DMS79 (cell line): Measurements from ENCODE around the gene ACOT11.

ENCODE experiments used
- DNase-seq: peaks from one replicate; lab custom pipeline; 2025; lab: John Stamatoyannopoulos, UW

Gene ACOT11

DNA sequence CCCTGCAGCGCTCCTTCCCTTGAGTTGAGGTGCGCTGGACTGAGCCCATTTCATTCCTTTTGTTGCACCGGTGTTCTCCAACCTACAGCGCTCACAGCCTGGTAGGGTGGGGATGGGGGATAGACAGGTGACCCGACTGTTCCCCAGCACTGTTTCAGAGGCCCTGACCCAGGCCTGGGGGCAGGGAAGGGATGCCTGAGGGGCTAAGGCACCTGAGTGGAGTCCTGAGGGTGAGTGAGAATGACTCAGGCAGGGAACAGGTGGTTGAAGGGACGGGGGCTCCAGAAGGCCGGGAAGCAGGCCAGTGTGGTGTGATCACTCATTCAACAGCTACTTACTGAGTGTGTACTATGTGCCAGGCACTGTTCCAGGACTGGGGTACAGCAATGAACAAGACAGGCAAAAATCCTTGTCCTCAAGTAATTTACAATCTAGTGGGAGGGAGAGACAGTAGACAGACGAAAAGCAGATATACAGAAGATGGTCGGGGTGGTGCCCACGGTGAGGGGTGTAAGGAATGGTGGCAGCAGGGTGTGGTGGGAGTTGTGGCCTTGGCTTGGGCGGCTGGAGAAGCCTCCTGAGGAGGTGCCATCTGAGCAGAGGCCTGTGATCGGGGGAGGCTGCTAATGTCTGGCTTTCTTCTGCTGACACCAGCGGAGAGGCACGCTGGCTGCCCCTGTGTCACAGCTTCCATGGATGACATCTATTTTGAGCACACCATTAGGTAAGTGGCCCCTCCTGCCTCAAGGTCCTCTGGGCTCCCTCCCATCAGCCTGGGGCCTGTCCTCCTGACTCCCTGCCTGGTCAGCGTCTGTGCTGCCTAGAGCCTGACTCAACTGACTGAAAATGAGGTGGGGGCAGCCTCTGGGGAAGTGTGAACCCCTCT lies 37.4 kb downstream of the ACOT11 start:
- DNase-seq, result no peak

DNA sequence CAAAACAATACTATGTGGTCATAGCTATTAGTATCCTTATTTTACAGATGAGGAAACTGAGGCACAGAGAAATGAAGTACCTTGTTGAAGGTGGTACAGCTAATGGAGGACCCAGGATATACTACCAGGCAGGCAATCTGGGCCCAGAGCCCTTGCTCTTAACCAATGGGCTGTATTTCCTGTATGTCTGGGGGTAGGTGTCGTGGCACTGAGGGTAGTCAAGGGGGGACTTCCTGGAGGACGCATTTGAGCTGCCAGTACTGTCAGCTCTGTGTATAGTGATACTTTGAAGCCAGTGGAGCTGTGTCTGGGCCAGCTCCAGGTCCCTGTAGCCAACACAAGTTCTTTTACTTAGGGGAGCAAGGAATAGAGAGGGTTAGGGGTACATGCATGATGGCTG lies 40.3 kb downstream of the ACOT11 start:
- DNase-seq, result no peak

- DNase-seq, result no peak
These were observed 43.2 kb downstream of the ACOT11 start for GRCh38 chr1:54591127-54591756.

GRCh38 chr1:54593571-54594160 lies 45.6 kb downstream of the ACOT11 start:
- DNase-seq, result no peak

- no peak for DNase-seq
These were observed 46.4 kb downstream of the ACOT11 start for GRCh38 chr1:54594463-54594862.

DNA sequence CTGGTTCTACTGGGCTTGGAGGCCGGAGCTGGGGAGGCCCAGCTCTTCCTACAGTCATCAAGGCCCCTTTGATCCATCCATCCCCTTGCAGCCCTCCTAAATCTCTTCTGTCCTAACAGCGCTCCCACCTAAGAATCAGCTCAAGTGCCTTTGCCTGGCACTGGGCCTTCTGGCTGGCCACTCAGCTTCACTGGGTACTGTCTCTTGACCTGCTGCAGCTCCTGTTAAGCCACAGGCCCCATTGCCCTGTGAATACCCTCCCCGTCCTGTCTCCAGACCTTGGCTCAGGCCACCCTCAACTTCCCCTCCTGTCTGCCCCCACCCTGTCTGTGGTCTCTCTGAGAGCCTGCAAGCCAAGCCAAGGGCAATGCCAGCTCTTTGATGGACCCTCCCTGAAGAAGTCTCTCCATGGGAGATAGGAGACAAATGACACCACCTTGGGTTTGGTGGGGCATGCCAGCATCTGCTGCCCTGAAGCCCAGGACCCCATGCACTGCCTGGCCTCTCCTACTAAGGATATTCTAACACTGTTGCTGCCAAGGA lies 48.0 kb downstream of the ACOT11 start:
- no peak for DNase-seq

GRCh38 chr1:54596756-54597155 lies 48.7 kb downstream of the ACOT11 start:
- no peak for DNase-seq

DNA sequence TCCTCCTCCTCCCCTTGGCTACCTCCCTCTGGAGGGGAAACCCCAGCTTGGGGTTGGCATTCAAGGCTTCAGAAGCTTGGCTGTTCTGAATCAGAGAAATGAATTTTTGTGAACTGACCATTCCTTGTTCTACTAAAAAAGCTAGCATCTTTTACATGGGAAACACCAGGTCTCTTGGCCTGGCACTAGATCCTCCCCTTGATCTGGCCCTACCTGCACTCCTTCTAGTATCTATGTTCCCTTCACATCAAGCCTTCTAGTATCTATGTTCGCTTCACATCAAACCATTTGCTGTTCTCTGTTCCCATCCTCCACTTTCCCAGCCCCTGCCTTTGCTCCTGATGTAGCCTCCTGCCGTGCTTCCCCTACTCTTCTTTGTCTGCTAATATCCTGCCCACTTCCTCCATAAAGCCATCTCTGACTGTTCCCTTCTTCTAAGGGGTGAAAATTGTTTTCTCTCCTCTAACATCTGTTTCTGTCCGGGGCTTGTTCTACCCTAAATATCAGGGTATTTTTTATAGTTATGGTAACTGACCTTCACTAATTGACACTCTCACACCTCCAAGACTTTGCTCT lies 49.5 kb downstream of the ACOT11 start:
- DNase-seq, result no peak

DNA sequence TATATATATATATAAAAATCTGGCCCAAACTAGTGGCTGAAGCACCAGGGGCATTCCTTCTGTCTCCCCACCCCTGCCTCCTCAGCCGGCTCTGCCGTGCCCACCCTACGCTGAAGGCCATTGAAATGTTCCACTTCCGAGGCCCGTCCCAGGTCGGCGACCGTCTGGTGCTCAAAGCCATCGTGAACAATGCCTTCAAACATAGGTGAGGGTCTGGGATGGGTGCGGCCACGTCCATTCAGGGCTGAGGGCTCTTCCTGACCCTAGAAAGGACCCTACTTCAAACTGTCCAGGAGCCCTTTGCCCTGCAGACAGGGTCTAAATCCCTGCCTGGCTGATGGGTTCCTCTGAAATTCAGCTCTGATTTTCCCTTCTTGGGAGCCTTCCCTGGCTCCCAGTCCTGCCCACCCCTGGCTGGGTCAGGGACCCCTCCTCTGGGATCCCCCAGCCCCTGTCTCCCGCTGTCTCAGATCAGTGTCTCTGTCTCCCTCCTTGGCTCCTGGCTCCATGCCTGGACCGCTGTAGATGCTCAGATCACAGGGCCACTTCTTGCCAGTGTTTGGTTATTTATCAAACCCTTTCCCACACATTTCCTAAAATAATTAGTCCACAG lies 51.3 kb downstream of the ACOT11 start:
- DNase-seq, result no peak

DNA sequence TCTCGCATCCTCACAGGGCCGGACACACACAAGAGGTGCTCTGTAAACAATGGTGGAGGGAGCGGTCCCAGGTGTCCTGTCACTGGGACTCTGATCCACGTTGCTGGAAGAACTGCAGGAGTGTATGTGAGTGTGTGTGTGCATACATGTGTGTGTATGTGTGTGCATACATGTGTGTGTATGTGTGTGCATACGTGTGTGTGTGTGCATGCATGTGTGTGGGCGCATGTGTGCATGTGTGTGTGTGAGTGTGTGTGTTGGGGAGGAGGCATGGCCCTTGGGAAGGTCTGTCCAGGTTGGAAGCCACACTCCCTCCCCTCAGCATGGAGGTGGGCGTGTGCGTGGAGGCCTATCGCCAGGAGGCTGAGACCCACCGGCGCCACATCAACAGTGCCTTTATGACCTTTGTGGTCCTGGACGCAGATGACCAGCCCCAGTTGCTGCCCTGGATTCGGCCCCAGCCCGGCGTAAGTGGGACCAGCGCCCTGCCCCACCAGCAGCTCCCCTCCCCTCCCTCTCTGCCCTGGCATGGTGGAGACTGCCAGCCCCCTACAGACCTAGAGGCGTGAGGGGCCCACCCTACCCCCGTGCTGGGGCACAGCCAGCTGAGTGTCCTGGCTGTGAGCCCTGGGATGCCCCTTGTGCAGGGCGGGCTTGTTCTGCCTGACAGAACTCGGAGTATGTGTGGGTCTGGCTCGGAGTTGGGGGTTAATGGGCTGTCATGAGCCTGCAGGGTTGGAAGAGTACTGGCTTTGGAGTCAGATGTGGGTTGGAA lies 53.1 kb downstream of the ACOT11 start:
- no peak for DNase-seq

- DNase-seq, result no peak
These were observed 53.7 kb downstream of the ACOT11 start for GRCh38 chr1:54601730-54602129.

GRCh38 chr1:54602554-54602953 lies 54.5 kb downstream of the ACOT11 start:
- no peak for DNase-seq

- no peak for DNase-seq
These were observed 55.2 kb downstream of the ACOT11 start for GRCh38 chr1:54603241-54603640.

GRCh38 chr1:54604051-54604450 lies 56.0 kb downstream of the ACOT11 start:
- DNase-seq, result no peak

- DNase-seq, result no peak
These were observed 56.7 kb downstream of the ACOT11 start for GRCh38 chr1:54604572-54605370.

- no peak for DNase-seq
These were observed 58.3 kb downstream of the ACOT11 start for GRCh38 chr1:54606096-54606989.

DNA sequence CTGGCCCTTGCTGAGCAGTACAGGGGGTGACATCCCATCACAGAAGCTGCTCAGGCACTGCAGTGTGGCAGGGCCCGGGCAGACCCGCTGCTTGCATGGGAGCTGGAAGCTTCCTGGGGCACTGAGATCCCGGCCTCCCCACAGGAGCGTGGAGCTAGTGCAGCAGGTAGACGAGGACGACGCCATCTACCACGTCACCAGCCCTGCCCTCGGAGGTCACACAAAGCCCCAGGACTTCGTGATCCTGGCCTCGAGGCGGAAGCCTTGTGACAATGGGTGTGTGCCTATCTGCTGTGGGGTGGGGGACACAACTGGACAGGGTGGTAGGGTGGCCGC lies 58.9 kb downstream of the ACOT11 start:
- no peak for DNase-seq

DNA sequence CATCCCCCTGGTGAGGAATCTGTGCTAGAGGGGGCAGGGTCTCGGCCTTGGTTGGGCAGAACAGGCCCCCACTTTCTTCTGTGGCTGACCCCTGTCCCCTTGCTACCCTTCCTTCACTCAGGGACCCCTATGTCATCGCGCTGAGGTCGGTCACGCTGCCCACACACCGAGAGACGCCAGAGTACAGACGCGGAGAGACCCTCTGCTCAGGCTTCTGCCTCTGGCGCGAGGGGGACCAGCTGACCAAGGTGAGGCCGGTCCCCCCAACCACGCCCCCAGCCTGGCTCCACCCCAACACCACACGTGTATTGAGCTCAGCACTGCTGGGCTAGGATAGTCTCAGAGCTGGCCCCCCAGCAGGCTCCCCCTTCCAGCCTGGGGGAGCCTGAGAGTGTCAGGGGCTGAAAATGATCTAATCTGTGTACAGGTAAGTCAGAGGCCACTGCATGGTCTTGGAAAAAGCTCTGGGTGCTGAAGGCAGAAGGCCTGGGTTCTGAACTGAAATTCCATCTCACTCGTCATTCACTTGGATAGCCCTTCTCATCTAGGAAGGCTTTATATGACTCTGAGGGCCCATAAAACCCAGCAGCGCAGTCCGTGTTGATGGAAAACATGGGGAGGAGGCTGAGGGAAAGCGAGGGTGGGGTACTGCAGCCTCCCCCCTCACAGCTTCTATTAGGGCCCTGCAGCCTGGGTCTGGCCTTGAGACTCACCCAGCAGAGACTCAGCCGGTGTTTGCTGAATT lies 60.0 kb downstream of the ACOT11 start:
- DNase-seq, result no peak
